HG03060 (cell line): ENCODE measurements around the gene EPHB1.

Experiments
- ATAC-seq: cut with Tn5 transposase; IDR thresholded peaks from one replicate; pipeline ENCODE4 v1.9.1; 2021; ENCODE audit warnings: low read depth, moderate number of reproducible peaks; ENCODE audit not compliant: unreplicated experiment

EPHB1 gene

GRCh38 chr3:134903837-134904236 is 108.8 kb downstream of the EPHB1 start:
- ATAC-seq, result peak; percentile 13

- ATAC-seq, result peak; percentile 68
Observed at GRCh38 chr3:134904241-134904771, 109.2 kb downstream of the EPHB1 start.

- peak; percentile 21 for ATAC-seq
Observed at GRCh38 chr3:134904776-134905646, 110.0 kb downstream of the EPHB1 start.

GRCh38 chr3:134905647-134905935 is 110.5 kb downstream of the EPHB1 start:
- ATAC-seq, result no peak

- ATAC-seq, result no peak
Observed at GRCh38 chr3:134908271-134908670, 113.2 kb downstream of the EPHB1 start.

- no peak for ATAC-seq
Observed at GRCh38 chr3:134910026-134910425, 115.0 kb downstream of the EPHB1 start.

- ATAC-seq, result no peak
Observed at GRCh38 chr3:134911586-134912548, 116.8 kb downstream of the EPHB1 start.

GRCh38 chr3:134916276-134916961 is 121.4 kb downstream of the EPHB1 start:
- no peak for ATAC-seq

GRCh38 chr3:134917631-134918030 is 122.6 kb downstream of the EPHB1 start:
- ATAC-seq, result no peak

- ATAC-seq, result peak; percentile 88
Observed at GRCh38 chr3:134918441-134918840, 123.4 kb downstream of the EPHB1 start.

GRCh38 chr3:134922101-134922500 is 127.0 kb downstream of the EPHB1 start:
- no peak for ATAC-seq

- no peak for ATAC-seq
Observed at GRCh38 chr3:134922866-134923265, 127.8 kb downstream of the EPHB1 start.

- ATAC-seq, result no peak
Observed at GRCh38 chr3:134923286-134923685, 128.2 kb downstream of the EPHB1 start.

- no peak for ATAC-seq
Observed at GRCh38 chr3:134927599-134927998, 132.5 kb downstream of the EPHB1 start.

- no peak for ATAC-seq
Observed at GRCh38 chr3:134928392-134928791, 133.3 kb downstream of the EPHB1 start.

- ATAC-seq, result no peak
Observed at GRCh38 chr3:134928819-134929218, 133.8 kb downstream of the EPHB1 start.

- ATAC-seq, result peak; percentile 74
Observed at GRCh38 chr3:134929976-134930375, 134.9 kb downstream of the EPHB1 start.

- ATAC-seq, result no peak
Observed at GRCh38 chr3:134931045-134931785, 136.2 kb downstream of the EPHB1 start.

GRCh38 chr3:134932035-134932434 is 137.0 kb downstream of the EPHB1 start:
- ATAC-seq, result no peak

GRCh38 chr3:134933997-134934396 is 138.9 kb downstream of the EPHB1 start:
- no peak for ATAC-seq
